WERI-Rb-1 (cell line): ENCODE results near the gene RAVER1.

Experiments
- DNase-seq: peaks from one replicate; pipeline ENCODE4 v3.0.0-alpha.2; 2020
- H3K27ac ChIP-seq: fragments of 250-450 bp; sonication (Bioruptor Pico); 2 replicates; pipeline ENCODE4 v1.5.1; 2020; ENCODE audit warnings: mild to moderate bottlenecking, moderate library complexity
- H3K27me3 ChIP-seq: fragments of 250-450 bp; sonication (Bioruptor Pico); 2 replicates; pipeline ENCODE4 v1.5.1; 2021; ENCODE audit warnings: mild to moderate bottlenecking, low read depth, moderate library complexity; ENCODE audit not compliant: insufficient read depth, severe bottlenecking
- H3K36me3 ChIP-seq: fragments of 250-450 bp; sonication (Bioruptor Pico); 2 replicates; pipeline ENCODE4 v1.5.1; 2020; ENCODE audit warnings: mild to moderate bottlenecking, moderate library complexity
- H3K4me3 ChIP-seq: 2 replicates; pipeline ENCODE4 v1.5.1; 2011; ENCODE audit warnings: low read depth, mild to moderate bottlenecking, control low read depth, low read length
- H3K9me3 ChIP-seq: fragments of 250-450 bp; sonication (Bioruptor Pico); 2 replicates; pipeline ENCODE4 v1.5.1; 2021; ENCODE audit warnings: mild to moderate bottlenecking, moderate library complexity; ENCODE audit not compliant: severe bottlenecking
- TF ChIP-seq, protein P1 (sequence below): IDR thresholded peaks from 2 replicates; pipeline ENCODE4 v1.5.1; 2011; ENCODE audit warnings: low read depth, mild to moderate bottlenecking, control low read depth, inconsistent platforms, low read length

RAVER1 gene

GRCh38 chr19:10279737-10280442 is 53.4 kb downstream of the RAVER1 start:
- TF ChIP-seq, protein P1, sequence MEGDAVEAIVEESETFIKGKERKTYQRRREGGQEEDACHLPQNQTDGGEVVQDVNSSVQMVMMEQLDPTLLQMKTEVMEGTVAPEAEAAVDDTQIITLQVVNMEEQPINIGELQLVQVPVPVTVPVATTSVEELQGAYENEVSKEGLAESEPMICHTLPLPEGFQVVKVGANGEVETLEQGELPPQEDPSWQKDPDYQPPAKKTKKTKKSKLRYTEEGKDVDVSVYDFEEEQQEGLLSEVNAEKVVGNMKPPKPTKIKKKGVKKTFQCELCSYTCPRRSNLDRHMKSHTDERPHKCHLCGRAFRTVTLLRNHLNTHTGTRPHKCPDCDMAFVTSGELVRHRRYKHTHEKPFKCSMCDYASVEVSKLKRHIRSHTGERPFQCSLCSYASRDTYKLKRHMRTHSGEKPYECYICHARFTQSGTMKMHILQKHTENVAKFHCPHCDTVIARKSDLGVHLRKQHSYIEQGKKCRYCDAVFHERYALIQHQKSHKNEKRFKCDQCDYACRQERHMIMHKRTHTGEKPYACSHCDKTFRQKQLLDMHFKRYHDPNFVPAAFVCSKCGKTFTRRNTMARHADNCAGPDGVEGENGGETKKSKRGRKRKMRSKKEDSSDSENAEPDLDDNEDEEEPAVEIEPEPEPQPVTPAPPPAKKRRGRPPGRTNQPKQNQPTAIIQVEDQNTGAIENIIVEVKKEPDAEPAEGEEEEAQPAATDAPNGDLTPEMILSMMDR, result no peak
- Histone ChIP-seq H3K36me3 (no peaks in the 10 kb centered on the region), H3K9me3 (no peaks in the 10 kb centered on the region), H3K27me3 (no peaks in the 10 kb centered on the region), H3K27ac (no peak overlapping the region), H3K4me3 (no peak overlapping the region)
- no peak for DNase-seq

DNA sequence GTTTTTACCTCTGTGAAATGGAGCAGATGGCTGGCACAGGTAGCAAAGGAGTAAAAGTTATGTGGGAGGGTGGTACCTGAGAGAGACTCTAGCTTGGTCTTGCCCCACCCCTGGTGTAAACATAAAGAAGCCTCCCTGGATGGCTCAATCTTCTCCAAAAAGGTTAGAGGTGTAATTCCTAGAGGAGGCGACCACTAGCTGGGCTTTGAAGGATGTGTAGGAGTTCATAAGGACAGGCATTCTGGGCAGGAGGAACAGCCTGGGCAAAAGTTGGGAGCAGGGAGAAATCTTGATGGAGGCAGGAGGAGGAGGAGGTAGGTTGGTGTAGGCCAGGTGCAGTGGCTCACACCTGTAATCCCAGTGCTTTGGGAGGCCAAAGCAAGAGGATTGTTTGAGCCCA is 54.4 kb downstream of the RAVER1 start:
- Histone ChIP-seq H3K27me3 (no peaks in the 10 kb centered on the region), H3K27ac (no peak overlapping the region), H3K4me3 (no peak overlapping the region), H3K9me3 (no peaks in the 10 kb centered on the region), H3K36me3 (no peaks in the 10 kb centered on the region)
- DNase-seq, result no peak
- TF ChIP-seq, protein P1, result no peak

- TF ChIP-seq, protein P1, result no peak
- no peak overlapping the region for H3K4me3 ChIP-seq
- no peaks in the 10 kb centered on the region for H3K9me3 ChIP-seq
- no peak overlapping the region for H3K27ac ChIP-seq
- H3K27me3 ChIP-seq, result no peaks in the 10 kb centered on the region
- H3K36me3 ChIP-seq, result no peaks in the 10 kb centered on the region
- no peak for DNase-seq
Observed at GRCh38 chr19:10277795-10278589, 55.3 kb downstream of the RAVER1 start.

DNA sequence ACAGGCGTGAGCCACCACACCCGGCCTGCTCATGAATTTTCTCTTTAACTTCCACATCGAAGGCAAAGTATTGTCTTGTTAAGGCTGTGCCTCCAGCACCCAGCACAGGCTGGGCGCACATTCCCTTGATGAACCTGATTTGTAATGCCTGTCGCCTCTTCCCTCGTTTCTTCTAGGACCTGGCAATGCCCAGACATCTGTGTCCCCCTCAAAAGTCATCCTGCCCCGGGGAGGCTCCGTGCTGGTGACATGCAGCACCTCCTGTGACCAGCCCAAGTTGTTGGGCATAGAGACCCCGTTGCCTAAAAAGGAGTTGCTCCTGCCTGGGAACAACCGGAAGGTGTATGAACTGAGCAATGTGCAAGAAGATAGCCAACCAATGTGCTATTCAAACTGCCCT is 58.7 kb downstream of the RAVER1 start:
- H3K27me3 ChIP-seq, result peaks cover 7% of the 10 kb centered on the region
- no peaks in the 10 kb centered on the region for H3K9me3 ChIP-seq
- H3K36me3 ChIP-seq, result no peaks in the 10 kb centered on the region
- no peak overlapping the region for H3K4me3 ChIP-seq
- no peak overlapping the region for H3K27ac ChIP-seq
- TF ChIP-seq, protein P1, result no peak
- DNase-seq, result no peak

- no peak for DNase-seq
- TF ChIP-seq, protein P1, result no peak
- Histone ChIP-seq H3K27me3 (peaks cover 7% of the 10 kb centered on the region), H3K9me3 (no peaks in the 10 kb centered on the region), H3K27ac (no peak overlapping the region), H3K4me3 (no peak overlapping the region), H3K36me3 (no peaks in the 10 kb centered on the region)
Observed at GRCh38 chr19:10271543-10272086, 61.7 kb downstream of the RAVER1 start.
